ENCODE results near the gene DNAL4.

Gene DNAL4

GRCh38 chr22:38729946-38730345, 64.0 kb downstream of the DNAL4 start:
- H3K4me3 ChIP-seq (ENCODE audit: low read length) = no peak overlapping the region
- H3K4me1 ChIP-seq (ENCODE audit: control insufficient read depth, insufficient read depth, low read length) = peaks cover 23% of the 10 kb centered on the region
- H3K9ac ChIP-seq (ENCODE audit: low read length) = no peak overlapping the region

GRCh38 chr22:38728871-38729796, 64.8 kb downstream of the DNAL4 start:
- Histone ChIP-seq H3K27me3 (ENCODE audit: control insufficient read depth, insufficient read depth, low read length) (no peaks in the 10 kb centered on the region), H3K27ac (ENCODE audit: low read depth, low read length) (no peak overlapping the region), H3K9ac (ENCODE audit: low read length) (no peak overlapping the region), H3K36me3 (ENCODE audit: control insufficient read depth, insufficient read depth, low read length) (peaks cover 60% of the 10 kb centered on the region), H3K4me3 (ENCODE audit: low read length) (no peak overlapping the region), H3K4me1 (ENCODE audit: control insufficient read depth, insufficient read depth, low read length) (peaks cover 19% of the 10 kb centered on the region)

More at GRCh38 chr22:38729946-38730345, 64.0 kb downstream of the DNAL4 start:
- H3K36me3 ChIP-seq (ENCODE audit: control insufficient read depth, insufficient read depth, low read length) = peaks cover 52% of the 10 kb centered on the region
- H3K27ac ChIP-seq (ENCODE audit: low read depth, low read length) = no peak overlapping the region
- no peaks in the 10 kb centered on the region for H3K27me3 ChIP-seq (ENCODE audit: control insufficient read depth, insufficient read depth, low read length)
